Subcutaneous abdominal adipose tissue (tissue), 5 donors: ENCODE results near the gene RASD2.

Experiments
- H3K27ac ChIP-seq: one replicate; pipeline ENCODE4 v1.7.0; 2013; ENCODE audit warnings: low read depth, mild to moderate bottlenecking, inconsistent platforms, low read length, moderate library complexity
- H3K27me3 ChIP-seq, 5 donors: one replicate each; pipeline ENCODE4 v1.7.0; 2013; ENCODE audit warnings: low read length in 5 of 5, inconsistent platforms in 1 of 5; ENCODE audit not compliant: control insufficient read depth in 5 of 5, insufficient read depth in 4 of 5
- H3K36me3 ChIP-seq, 5 donors: one replicate each; pipeline ENCODE4 v1.7.0; 2013; ENCODE audit warnings: low read length in 5 of 5; ENCODE audit not compliant: control insufficient read depth in 5 of 5, insufficient read depth in 5 of 5
- H3K4me1 ChIP-seq, 5 donors: one replicate each; pipeline ENCODE4 v1.7.0; 2013; ENCODE audit warnings: low read length in 5 of 5, mild to moderate bottlenecking in 3 of 5, moderate library complexity in 1 of 5; ENCODE audit not compliant: control insufficient read depth in 5 of 5, insufficient read depth in 5 of 5
- H3K4me3 ChIP-seq, 5 donors: one replicate each; pipeline ENCODE4 v1.7.0; 2013; ENCODE audit warnings: low read length in 5 of 5, low read depth in 1 of 5
- H3K9ac ChIP-seq, 5 donors: one replicate each; pipeline ENCODE4 v1.7.0; 2013; ENCODE audit warnings: low read length in 5 of 5, mild to moderate bottlenecking in 4 of 5, moderate library complexity in 3 of 5
- H3K9me3 ChIP-seq, 5 donors: one replicate each; pipeline ENCODE4 v1.7.0; 2013; ENCODE audit warnings: low read length in 5 of 5; ENCODE audit not compliant: control insufficient read depth in 5 of 5
- donor health status: healthy.
- donor health status: healthy.
- donor health status: healthy.
- donor health status: healthy.
- donor health status: healthy.

The RASD2 gene

DNA sequence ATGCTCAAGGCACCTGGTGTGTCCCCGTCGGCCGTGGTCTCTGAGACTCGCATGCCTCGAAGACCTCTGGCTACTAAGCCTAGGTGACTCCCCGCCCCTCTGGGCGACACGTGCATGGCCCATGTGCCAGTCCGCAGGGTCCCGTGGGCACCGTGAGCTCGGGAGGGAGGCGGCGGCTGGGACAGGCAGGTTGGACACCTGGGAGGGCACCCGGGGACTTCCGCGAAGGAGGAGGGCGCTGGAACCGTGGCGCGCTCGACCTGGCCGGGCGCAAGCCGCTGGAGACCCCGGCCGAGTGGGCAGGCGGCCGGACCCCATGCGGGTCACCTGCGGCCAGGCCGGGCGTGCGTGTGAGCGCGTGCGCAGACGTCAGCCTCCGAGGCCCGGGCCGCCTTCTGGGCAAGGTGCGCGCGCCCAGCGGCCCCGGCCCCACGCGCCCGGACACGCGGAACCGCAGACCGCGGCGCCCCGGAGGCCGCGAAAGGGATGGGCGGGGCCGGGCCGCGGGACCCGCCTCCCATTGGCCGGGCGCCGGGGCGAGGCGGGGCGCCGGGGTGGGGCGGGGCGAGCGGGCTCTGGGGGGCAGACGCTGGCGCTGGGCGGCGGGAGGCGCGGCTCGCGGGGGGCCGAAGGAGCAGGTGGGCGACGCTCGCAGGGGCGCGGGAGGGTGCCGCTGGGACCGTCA is 579 bp upstream of the RASD2 start:
- Histone ChIP-seq H3K27me3 (peaks cover 0 to 49% (median 31%) of the 10 kb centered on the region in 5 donors), H3K9ac (peak overlapping the region in 1 of 5 donors; percentile 35), H3K36me3 (no peaks in the 10 kb centered on the region), H3K9me3 (no peaks in the 10 kb centered on the region), H3K27ac (no peak overlapping the region), H3K4me3 (peak overlapping the region in 4 of 5 donors; percentile 56 to 74 (median 68)), H3K4me1 (peaks cover 2 to 37% (median 28%) of the 10 kb centered on the region in 5 donors)

DNA sequence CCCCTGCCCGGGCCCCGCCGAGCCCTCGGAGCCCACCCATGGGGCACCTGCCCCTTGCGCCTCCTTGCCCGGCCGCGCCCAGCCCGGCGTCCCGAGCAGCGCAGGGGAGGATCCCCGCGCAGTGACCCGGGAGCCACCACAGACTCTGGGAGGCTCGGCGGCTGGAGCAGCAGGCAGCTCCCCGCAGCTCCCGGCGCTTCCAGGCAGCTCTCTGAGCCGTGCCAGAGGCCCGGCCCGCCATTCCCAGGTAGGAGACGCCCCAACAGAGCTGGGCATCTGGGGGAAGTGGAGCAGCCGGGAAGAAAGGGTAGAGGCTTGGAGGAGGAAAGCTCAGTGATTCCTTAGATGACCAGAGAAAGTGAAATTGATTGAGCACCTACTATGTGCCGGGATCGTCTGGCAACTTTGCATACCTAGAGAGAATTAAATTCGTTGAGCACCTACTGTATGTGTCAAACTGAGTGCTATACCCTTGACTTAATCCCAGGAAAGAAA is 670 bp downstream of the RASD2 start:
- Histone ChIP-seq H3K4me1 (peaks cover 2 to 30% (median 21%) of the 10 kb centered on the region in 5 donors), H3K9ac (no peak overlapping the region), H3K27ac (no peak overlapping the region), H3K4me3 (peak overlapping the region in 2 of 5 donors; percentile 65 to 71), H3K27me3 (peaks cover 0 to 52% (median 35%) of the 10 kb centered on the region in 5 donors), H3K9me3 (no peaks in the 10 kb centered on the region), H3K36me3 (no peaks in the 10 kb centered on the region)

DNA sequence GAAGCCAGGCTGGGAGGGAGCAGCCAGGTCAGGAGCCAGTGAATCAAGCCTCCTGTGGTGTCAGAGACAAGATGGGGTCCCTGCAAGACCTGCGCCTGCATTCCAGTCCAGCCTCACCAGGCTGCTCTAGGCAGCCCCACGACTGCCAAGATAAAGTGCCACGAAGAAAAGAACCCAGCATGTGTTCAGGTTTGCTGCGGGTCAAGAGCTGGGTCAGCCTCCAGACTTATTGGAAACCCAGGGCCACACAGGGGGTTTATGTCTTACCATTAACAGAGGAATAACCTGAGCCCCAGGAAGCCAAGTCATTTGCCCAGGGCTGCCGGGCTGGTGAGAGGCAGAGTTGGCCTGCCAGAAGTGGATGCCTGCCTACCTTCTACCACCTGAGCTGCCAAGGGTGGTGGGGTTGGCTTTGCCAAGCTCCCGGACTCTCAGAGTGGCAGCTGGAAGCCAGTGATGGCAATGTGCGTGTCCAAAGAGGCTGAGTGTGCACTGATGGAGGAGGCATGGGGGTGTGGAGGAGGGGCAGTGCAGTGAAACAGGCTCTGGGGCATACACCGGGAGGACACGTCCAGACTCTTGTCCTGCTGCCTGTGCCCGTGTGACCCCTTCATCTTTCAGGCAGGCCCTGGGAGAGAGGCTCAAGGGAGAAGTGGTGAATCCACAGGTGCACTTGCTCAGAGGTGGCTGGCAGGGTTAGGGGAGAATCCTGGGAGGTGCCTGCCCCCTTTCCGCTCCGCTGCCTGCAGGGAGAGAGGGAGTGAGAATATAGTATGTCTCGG is 1.7 kb downstream of the RASD2 start:
- H3K4me3 ChIP-seq, result peak overlapping the region in 1 of 5 donors; percentile 65
- no peak overlapping the region for H3K27ac ChIP-seq
- H3K36me3 ChIP-seq, result no peaks in the 10 kb centered on the region
- peaks cover 0 to 52% (median 35%) of the 10 kb centered on the region in 5 donors for H3K27me3 ChIP-seq
- no peak overlapping the region for H3K9ac ChIP-seq
- peaks cover 2 to 25% (median 15%) of the 10 kb centered on the region in 5 donors for H3K4me1 ChIP-seq
- no peaks in the 10 kb centered on the region for H3K9me3 ChIP-seq

DNA sequence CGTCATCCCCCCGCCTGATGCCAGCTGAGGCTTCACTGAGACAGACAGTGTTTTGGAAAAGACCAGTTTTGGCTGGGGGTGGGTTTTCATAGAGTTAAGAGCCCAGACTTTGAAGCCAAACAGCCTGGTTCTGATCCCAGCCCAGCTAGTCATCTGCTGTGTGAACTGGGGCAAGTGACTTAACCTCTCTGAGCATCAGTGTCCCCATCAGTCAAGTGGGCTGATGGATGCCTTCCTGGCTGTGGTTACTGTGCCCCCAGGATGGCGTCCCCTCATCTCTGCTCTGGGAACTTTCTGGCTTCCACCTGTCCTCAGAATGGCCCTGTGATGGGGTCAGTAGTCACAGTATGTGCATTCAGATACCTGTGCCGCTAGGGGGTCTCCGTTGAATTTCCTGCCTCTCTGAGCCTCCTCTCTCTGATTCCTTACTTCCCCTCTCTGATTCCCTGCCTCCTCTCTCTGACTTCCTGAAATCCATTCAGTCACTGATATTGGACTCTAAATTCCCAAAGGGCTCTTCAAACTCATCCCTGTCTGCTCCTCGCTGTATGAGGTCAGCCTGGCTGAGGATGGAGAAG is 2.4 kb downstream of the RASD2 start:
- no peaks in the 10 kb centered on the region for H3K9me3 ChIP-seq
- H3K4me1 ChIP-seq, result peaks cover 2 to 22% (median 15%) of the 10 kb centered on the region in 5 donors
- no peaks in the 10 kb centered on the region for H3K36me3 ChIP-seq
- H3K4me3 ChIP-seq, result no peak overlapping the region
- no peak overlapping the region for H3K9ac ChIP-seq
- H3K27ac ChIP-seq, result no peak overlapping the region
- H3K27me3 ChIP-seq, result peaks cover 0 to 52% (median 38%) of the 10 kb centered on the region in 5 donors

DNA sequence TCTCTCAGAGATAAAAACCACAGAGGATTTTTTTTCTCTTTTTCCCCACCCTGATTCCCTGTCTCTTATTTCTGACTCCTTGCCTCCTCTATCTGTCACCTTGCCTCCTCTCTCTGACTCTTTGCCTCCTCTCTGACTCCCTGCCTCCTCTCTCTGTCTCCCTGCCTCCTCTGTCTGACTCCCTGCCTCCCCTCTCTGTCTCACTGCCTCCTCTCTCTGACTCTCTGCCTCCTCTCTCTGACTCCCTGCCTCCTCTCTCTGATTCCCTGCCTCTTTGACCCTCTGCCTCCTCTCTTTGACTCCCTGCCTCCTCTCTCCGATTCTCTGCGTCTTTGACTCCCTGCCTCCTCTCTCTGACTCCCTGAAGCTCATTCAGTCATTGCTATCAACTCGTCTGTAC is 3.1 kb downstream of the RASD2 start:
- Histone ChIP-seq H3K27ac (no peak overlapping the region), H3K9me3 (no peaks in the 10 kb centered on the region), H3K4me3 (no peak overlapping the region), H3K36me3 (no peaks in the 10 kb centered on the region), H3K27me3 (peaks cover 0 to 54% (median 39%) of the 10 kb centered on the region in 5 donors), H3K4me1 (peaks cover 2 to 22% (median 15%) of the 10 kb centered on the region in 5 donors), H3K9ac (no peak overlapping the region)

DNA sequence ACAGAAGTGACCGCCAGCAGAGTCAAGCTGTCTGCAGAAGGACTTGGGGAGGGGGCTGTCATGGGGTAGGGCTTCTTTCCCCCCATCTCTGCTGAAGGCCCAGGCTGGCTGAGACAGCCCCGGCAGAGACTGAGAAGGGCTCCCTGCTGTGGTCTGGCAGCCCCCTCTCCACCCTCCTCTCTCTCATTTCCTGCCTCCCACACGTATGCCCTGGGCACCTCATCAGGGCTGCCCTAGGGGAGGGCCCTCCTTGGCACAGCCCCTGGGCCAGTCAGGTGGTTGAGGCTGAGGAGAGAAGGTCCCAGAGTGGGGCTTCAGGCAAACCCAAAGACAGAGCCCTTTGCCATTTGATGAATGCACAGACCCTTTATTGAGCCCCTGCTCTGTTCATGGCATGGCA is 3.6 kb downstream of the RASD2 start:
- H3K27me3 ChIP-seq, result peaks cover 0 to 51% (median 37%) of the 10 kb centered on the region in 5 donors
- no peaks in the 10 kb centered on the region for H3K9me3 ChIP-seq
- peaks cover 2 to 24% (median 19%) of the 10 kb centered on the region in 5 donors for H3K4me1 ChIP-seq
- H3K36me3 ChIP-seq, result no peaks in the 10 kb centered on the region
- no peak overlapping the region for H3K4me3 ChIP-seq
- no peak overlapping the region for H3K27ac ChIP-seq
- no peak overlapping the region for H3K9ac ChIP-seq

DNA sequence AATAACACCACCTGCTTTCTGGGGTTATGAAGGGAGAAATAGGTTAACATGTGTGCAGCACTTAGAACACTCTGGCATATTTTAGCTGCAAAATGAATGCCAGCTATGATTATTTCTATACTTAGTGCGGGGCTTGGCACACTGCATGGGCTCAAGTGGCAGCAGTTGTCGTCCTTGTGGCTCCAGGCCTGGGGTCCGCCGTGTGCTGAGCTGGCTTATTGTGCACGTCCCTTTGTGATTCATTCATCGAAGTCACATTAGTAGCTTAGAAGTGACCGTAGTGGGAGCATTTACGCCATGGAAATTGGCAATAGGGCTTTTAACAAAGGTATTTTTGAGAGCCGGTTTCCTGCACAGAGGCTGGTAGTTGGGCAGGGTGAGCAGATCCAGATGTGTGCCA is 4.2 kb downstream of the RASD2 start:
- no peak overlapping the region for H3K9ac ChIP-seq
- H3K27me3 ChIP-seq, result peaks cover 0 to 47% (median 34%) of the 10 kb centered on the region in 5 donors

DNA sequence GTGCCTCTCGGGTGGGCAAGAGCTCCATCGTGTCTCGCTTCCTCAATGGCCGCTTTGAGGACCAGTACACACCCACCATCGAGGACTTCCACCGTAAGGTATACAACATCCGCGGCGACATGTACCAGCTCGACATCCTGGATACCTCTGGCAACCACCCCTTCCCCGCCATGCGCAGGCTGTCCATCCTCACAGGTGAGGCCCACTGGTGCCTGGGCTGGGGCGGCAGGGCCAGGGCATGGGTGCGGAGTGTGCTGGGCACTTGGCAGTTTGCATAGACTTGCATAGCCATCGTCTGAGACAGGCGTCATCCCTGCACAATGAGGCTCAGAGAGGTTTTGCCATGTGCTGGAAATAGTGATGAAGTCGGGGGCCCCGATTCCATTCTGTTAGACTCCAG is 6.3 kb downstream of the RASD2 start:
- Histone ChIP-seq H3K9me3 (no peaks in the 10 kb centered on the region), H3K9ac (no peak overlapping the region), H3K27me3 (peaks cover 0 to 33% (median 28%) of the 10 kb centered on the region in 5 donors), H3K4me1 (peaks cover 0 to 7% (median 7%) of the 10 kb centered on the region in 5 donors), H3K27ac (no peak overlapping the region), H3K4me3 (no peak overlapping the region), H3K36me3 (no peaks in the 10 kb centered on the region)

More for the DNA sequence above, 4.2 kb downstream of the RASD2 start:
- H3K9me3 ChIP-seq, result no peaks in the 10 kb centered on the region
- peaks cover under 1 to 23% (median 17%) of the 10 kb centered on the region in 5 donors for H3K4me1 ChIP-seq
- H3K27ac ChIP-seq, result no peak overlapping the region
- H3K4me3 ChIP-seq, result no peak overlapping the region
- H3K36me3 ChIP-seq, result no peaks in the 10 kb centered on the region

DNA sequence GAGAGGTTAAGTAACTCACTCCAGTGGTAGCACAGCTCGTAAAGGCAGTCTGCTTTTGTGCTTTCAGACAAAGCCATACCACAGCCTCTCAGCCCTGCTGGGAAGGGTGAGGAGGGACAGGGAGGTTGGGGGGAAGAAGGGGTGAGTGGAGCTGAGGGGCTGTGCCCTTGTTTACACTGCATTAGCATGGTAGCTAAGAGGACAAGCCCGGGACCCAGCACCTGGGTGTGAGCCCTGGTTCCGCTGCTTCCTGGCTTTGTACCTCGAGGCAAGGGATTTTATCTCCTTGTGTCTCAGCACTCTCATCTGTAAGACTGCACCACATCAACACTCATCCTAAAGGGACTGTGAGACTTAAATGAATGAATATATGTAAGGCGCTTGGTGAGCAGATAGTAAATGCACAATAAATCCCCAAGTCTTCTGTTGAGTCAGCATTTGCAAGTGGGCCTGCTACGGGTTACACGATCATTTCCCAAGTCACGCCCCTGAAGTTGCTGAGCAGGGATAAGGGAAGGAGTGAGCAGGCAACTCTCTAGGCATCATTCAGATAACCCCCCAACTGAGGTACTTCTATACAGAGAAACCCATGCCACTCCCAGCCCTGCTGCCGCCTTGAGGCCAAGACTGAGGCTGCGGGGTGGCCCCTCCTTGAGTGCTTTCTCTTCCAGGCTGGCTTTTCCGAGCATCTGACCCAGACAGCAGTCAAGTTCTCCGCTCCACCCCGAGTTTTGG is 7.5 kb downstream of the RASD2 start:
- Histone ChIP-seq H3K4me1 (peaks cover 0 to 7% (median 6%) of the 10 kb centered on the region in 5 donors), H3K9me3 (no peaks in the 10 kb centered on the region), H3K27ac (no peak overlapping the region), H3K4me3 (no peak overlapping the region), H3K27me3 (peaks cover 0 to 23% (median 20%) of the 10 kb centered on the region in 5 donors), H3K9ac (no peak overlapping the region), H3K36me3 (no peaks in the 10 kb centered on the region)
